GM12892 (cell line): ENCODE data around the gene RGR.

Experiments
- POLR2A ChIP-seq: IDR thresholded peaks from 2 replicates; pipeline ENCODE4 v1.6.1; 2011; ENCODE audit warnings: low read depth, low read length, control low read depth
- POLR2AphosphoS5 ChIP-seq: IDR thresholded peaks from 2 replicates; pipeline ENCODE4 v1.6.1; 2011; ENCODE audit warnings: low read depth, low read length, control low read depth
- TAF1 ChIP-seq: IDR thresholded peaks from 2 replicates; pipeline ENCODE4 v1.6.1; 2011; ENCODE audit warnings: low read depth, mild to moderate bottlenecking, control low read depth, low read length, borderline replicate concordance

DNA sequence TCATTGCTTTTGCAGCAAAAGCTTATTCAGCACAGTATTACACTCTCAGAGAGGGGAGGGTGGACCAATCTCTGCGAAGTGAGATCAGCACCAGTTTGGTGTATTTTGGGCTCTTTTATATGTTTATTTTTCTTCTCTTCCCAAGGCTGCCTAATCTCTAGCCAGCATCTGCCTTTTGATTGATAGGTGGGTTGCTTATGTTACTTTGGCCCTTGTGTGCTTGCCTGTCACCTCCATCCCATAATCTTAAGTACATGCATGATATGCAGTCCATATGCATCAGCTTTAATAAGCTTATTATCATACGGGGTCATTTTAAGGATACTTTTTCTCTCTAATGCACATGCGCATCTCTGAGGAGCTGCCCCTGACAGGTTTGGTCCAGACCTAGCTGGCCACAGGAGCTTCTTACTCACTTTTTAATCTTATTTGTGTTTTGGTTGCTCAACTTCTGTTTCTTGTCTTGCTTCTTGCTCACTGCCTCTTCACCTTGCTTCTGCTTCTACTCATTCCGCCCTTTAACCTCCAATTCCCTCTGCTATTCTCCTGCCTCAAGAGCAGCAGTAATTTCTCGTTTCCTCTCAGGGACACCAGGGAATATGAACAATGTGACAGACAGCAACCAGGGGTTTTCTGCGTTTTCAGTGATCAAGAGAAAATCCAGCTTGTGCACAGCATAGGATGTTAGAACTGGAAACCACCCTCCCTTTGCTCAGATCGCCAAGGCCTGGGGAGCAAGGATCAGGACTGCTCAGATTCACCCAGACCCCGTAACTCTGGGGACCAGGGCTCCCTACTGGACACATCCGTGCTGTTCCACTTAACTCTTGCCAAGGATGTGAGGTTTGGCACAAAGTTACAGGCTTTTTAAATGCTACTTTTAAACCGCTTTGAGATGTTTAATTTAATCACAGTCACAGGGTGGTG, 10.0 kb downstream of the RGR start:
- TF ChIP-seq TAF1 (no peak), POLR2A (no peak), POLR2AphosphoS5 (no peak)
